ENCODE data around the gene SPRR3. TPM values are rescaled to one million over a fixed set of nuclear protein-coding genes. Genes with fewer than 3 reads are reported as not detected.

SPRR3 gene
- total RNA-seq, 3 donors from 2014 or later, result not detected

- Histone ChIP-seq H3K36me3 (no peaks in the 10 kb centered on the region), H3K9me3 (no peaks in the 10 kb centered on the region), H3K4me3 (no peak overlapping the region), H3K27me3 (no peaks in the 10 kb centered on the region), H3K4me1 (no peaks in the 10 kb centered on the region), H3K27ac (no peak overlapping the region)
- TF ChIP-seq POLR2AphosphoS5 (IDR thresholded peaks at IDR 0.05) (no peak), POLR2A (IDR thresholded peaks at IDR 0.05) (no peak), CTCF (IDR thresholded peaks at IDR 0.05) (no peak)
- DNase-seq (ENCODE audit: low spot score in 2 of 2), result no peak
- intact Hi-C loops (cut with DNase I; ENCODE audit: low total_unique reads), result no loop called here
Measured at GRCh38 chr1:152959801-152960451, 41.6 kb upstream of the SPRR3 start.

- TF ChIP-seq POLR2AphosphoS5 (IDR thresholded peaks at IDR 0.05) (no peak), POLR2A (IDR thresholded peaks at IDR 0.05) (no peak), CTCF (IDR thresholded peaks at IDR 0.05) (no peak)
- H3K9me3 ChIP-seq, result no peaks in the 10 kb centered on the region
Measured at GRCh38 chr1:152960452-152961044, 41.0 kb upstream of the SPRR3 start.

DNA sequence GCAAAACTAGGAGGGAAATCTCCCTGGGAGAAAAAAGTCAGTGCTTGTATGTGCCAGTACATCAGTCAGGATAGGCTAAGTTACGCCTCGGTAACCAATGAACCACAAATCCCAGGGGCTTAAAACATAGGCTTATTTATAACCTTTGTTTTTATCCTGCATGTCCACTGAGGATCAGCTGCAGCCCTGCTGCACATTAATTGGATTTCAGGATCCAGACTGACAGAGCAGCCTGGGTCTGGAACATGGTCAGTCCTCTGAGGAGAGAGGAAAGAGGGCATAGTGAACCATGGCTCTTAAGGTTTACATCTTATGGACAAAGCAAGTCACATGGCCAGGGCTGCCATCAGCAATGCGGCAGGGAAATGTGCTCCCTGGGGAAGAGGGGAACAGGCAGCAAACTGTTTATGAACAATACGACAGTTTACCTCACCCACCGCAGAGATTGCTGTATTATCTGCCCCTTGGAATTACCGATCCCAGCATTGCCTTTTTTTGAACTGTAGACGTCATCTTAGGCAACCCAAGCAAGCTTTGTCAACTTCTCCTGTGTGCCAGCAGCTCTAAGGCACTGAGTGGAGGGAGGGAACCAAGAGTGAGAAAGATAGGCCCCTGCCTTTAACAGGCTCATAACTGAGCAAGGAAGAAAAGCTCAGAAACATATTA is 40.2 kb upstream of the SPRR3 start:
- DNase-seq (ENCODE audit: low spot score in 2 of 2), result no peak
- TF ChIP-seq CTCF (IDR thresholded peaks at IDR 0.05) (no peak), POLR2A (IDR thresholded peaks at IDR 0.05) (no peak), POLR2AphosphoS5 (IDR thresholded peaks at IDR 0.05) (no peak)
- H3K4me3 ChIP-seq, result no peak overlapping the region
- H3K4me1 ChIP-seq, result no peaks in the 10 kb centered on the region
- intact Hi-C loops (cut with DNase I; ENCODE audit: low total_unique reads), result no loop called here
- no peaks in the 10 kb centered on the region for H3K27me3 ChIP-seq
- no peak overlapping the region for H3K27ac ChIP-seq
- H3K9me3 ChIP-seq, result no peaks in the 10 kb centered on the region
- no peaks in the 10 kb centered on the region for H3K36me3 ChIP-seq

More at GRCh38 chr1:152960452-152961044, 41.0 kb upstream of the SPRR3 start:
- intact Hi-C loops (cut with DNase I; ENCODE audit: low total_unique reads), result no loop called here
- Histone ChIP-seq H3K36me3 (no peaks in the 10 kb centered on the region), H3K4me3 (no peak overlapping the region), H3K27me3 (no peaks in the 10 kb centered on the region), H3K4me1 (no peaks in the 10 kb centered on the region), H3K27ac (no peak overlapping the region)
- DNase-seq (ENCODE audit: low spot score in 2 of 2), result no peak

DNA sequence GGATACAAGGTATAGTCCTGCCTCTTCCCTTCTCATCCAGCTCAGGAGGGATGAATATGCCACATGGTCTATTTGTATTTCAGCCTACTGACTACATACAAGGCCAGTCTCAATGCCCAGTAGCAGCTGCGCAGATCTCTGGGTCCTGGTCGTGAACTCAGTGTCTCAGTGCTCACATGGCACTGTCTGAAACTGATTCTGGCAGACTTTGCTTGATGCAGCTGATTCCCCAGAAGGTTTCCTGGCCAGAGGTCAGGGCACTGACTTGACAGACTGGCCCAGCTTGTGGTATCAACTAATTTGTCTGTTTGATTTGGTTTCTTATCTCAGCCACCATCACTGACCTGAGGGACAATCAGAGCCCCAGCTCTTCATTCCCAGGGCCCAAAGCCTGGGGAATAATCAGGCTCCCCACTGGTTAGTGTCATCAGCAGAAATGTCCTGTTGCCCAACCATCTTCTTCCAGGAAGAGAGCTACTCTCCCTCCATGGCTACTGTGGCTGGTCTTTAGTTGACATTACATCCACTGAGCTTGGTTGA is 38.6 kb upstream of the SPRR3 start:
- H3K36me3 ChIP-seq, result no peaks in the 10 kb centered on the region
- intact Hi-C loops (cut with DNase I; ENCODE audit: low total_unique reads), result no loop called here
- no peaks in the 10 kb centered on the region for H3K27me3 ChIP-seq
- H3K9me3 ChIP-seq, result no peaks in the 10 kb centered on the region
- TF ChIP-seq CTCF (IDR thresholded peaks at IDR 0.05) (no peak), POLR2A (IDR thresholded peaks at IDR 0.05) (no peak), POLR2AphosphoS5 (IDR thresholded peaks at IDR 0.05) (no peak)
- H3K4me1 ChIP-seq, result no peaks in the 10 kb centered on the region
- no peak overlapping the region for H3K27ac ChIP-seq
- H3K4me3 ChIP-seq, result no peak overlapping the region
- DNase-seq (ENCODE audit: low spot score in 2 of 2), result no peak

DNA sequence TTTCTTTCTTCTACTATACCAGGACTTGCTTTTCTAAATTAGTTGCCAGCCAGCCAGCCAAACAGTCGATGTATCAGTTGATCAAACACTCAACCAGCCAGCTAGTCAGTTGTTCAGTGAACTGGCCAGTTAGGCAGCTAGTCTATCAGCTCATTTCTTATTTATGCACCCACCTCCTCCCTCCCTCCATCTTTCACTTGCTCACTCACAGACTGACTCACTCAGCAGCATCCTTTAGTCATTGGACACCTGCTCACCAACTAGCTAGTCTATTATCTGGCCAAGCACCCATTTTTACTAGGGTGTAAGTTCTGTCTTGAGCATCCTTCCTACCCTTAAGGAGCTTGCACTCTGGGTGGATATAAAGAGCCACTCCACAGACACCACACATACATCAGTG is 37.0 kb upstream of the SPRR3 start:
- H3K27me3 ChIP-seq, result no peaks in the 10 kb centered on the region
- no peak overlapping the region for H3K27ac ChIP-seq
- no peaks in the 10 kb centered on the region for H3K4me1 ChIP-seq
- H3K36me3 ChIP-seq, result no peaks in the 10 kb centered on the region
- no peak overlapping the region for H3K4me3 ChIP-seq
- TF ChIP-seq POLR2A (IDR thresholded peaks at IDR 0.05), result no peak
- TF ChIP-seq CTCF (IDR thresholded peaks at IDR 0.05), result no peak
- TF ChIP-seq POLR2AphosphoS5 (IDR thresholded peaks at IDR 0.05), result no peak
- DNase-seq (ENCODE audit: low spot score in 2 of 2), result no peak
- intact Hi-C loops (cut with DNase I; ENCODE audit: low total_unique reads), result no loop called here
- H3K9me3 ChIP-seq, result no peaks in the 10 kb centered on the region

All from breast epithelium (tissue), 4 donors.